ENCODE measurements around the gene TUBGCP3.
"Not testable (repeated sequence)": the region's sequence is repeated elsewhere in the genome, so short reads cannot be mapped to it uniquely, and the experiment has no call there.

The TUBGCP3 gene

GRCh38 chr13:112556600-112556999 is 31.4 kb downstream of the TUBGCP3 start:
- no peaks in the 10 kb centered on the region for H3K9me2 ChIP-seq (replicated peaks; ENCODE audit: insufficient read depth, low read length)
- TF ChIP-seq, protein P1, sequence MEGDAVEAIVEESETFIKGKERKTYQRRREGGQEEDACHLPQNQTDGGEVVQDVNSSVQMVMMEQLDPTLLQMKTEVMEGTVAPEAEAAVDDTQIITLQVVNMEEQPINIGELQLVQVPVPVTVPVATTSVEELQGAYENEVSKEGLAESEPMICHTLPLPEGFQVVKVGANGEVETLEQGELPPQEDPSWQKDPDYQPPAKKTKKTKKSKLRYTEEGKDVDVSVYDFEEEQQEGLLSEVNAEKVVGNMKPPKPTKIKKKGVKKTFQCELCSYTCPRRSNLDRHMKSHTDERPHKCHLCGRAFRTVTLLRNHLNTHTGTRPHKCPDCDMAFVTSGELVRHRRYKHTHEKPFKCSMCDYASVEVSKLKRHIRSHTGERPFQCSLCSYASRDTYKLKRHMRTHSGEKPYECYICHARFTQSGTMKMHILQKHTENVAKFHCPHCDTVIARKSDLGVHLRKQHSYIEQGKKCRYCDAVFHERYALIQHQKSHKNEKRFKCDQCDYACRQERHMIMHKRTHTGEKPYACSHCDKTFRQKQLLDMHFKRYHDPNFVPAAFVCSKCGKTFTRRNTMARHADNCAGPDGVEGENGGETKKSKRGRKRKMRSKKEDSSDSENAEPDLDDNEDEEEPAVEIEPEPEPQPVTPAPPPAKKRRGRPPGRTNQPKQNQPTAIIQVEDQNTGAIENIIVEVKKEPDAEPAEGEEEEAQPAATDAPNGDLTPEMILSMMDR (IDR thresholded peaks at IDR 0.05; ENCODE audit: insufficient read depth, low read length, poor library complexity, severe bottlenecking), result no peak
- no peak for TF ChIP-seq EZH2phosphoT487 (conservative IDR thresholded peaks at IDR 0.05; ENCODE audit: low read length)
- H3K79me2 ChIP-seq (ENCODE audit: insufficient read depth, low read length), result peaks cover 21% of the 10 kb centered on the region
- H3F3A ChIP-seq (ENCODE audit: insufficient read depth), result no peaks in the 10 kb centered on the region
- no peak overlapping the region for H2AFZ ChIP-seq (ENCODE audit: low read depth, low read length, severe bottlenecking)
- H4K20me1 ChIP-seq (ENCODE audit: low read depth, low read length), result no peaks in the 10 kb centered on the region
- H3K27ac ChIP-seq (ENCODE audit: low read depth, low read length), result no peak overlapping the region
- H3K4me2 ChIP-seq (ENCODE audit: low read depth, low read length, poor library complexity, severe bottlenecking), result no peak overlapping the region
- peaks cover 51% of the 10 kb centered on the region; the same call in 1 of the 2 replicates for H3K36me3 ChIP-seq (ENCODE audit: low read length)
- no peak overlapping the region for H3K9ac ChIP-seq (ENCODE audit: low read length)
- no peaks in the 10 kb centered on the region for H3K9me3 ChIP-seq (ENCODE audit: insufficient read depth, low read length)
- no peak overlapping the region for H3K4me3 ChIP-seq (ENCODE audit: insufficient read depth, low read length, poor library complexity, severe bottlenecking)
- no peaks in the 10 kb centered on the region for H3K27me3 ChIP-seq (ENCODE audit: low read length)

GRCh38 chr13:112554214-112554850 is 33.6 kb downstream of the TUBGCP3 start:
- Histone ChIP-seq H3K36me3 (ENCODE audit: low read length) (peaks cover 60% of the 10 kb centered on the region), H3K79me2 (ENCODE audit: insufficient read depth, low read length) (0 out of 2 replicates have a peak, but pooled peaks cover 6% of the 10 kb centered on the region), H4K20me1 (ENCODE audit: low read depth, low read length) (no peaks in the 10 kb centered on the region), H3K27ac (ENCODE audit: low read depth, low read length) (no peak overlapping the region), H3K9me3 (ENCODE audit: insufficient read depth, low read length) (no peaks in the 10 kb centered on the region), H3K9me2 (replicated peaks; ENCODE audit: insufficient read depth, low read length) (no peaks in the 10 kb centered on the region), H3K4me3 (ENCODE audit: insufficient read depth, low read length, poor library complexity, severe bottlenecking) (no peak overlapping the region), H3F3A (ENCODE audit: insufficient read depth) (no peaks in the 10 kb centered on the region), H3K9ac (ENCODE audit: low read length) (no peak overlapping the region), H3K4me2 (ENCODE audit: low read depth, low read length, poor library complexity, severe bottlenecking) (no peak overlapping the region), H2AFZ (ENCODE audit: low read depth, low read length, severe bottlenecking) (no peak overlapping the region), H3K27me3 (ENCODE audit: low read length) (no peaks in the 10 kb centered on the region)
- no peak for TF ChIP-seq EZH2phosphoT487 (conservative IDR thresholded peaks at IDR 0.05; ENCODE audit: low read length)
- TF ChIP-seq, protein P1 (IDR thresholded peaks at IDR 0.05; ENCODE audit: insufficient read depth, low read length, poor library complexity, severe bottlenecking), result no peak

DNA sequence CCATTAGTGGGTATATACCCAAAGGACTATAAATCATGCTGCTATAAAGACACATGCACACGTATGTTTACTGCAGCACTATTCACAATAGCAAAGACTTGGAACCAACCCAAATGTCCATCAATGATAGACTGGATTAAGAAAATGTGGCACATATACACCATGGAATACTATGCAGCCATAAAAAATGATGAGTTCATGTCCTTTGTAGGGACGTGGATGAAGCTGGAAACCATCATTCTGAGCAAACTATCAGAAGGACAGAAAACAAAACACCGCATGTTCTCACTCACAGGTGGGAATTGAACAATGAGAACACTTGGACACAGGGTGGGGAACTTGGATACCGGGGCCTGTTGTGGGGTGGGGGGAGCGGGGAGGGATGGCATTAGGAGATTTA is 39.0 kb downstream of the TUBGCP3 start:
- not testable (repeated sequence) for H2AFZ ChIP-seq (ENCODE audit: low read depth, low read length, severe bottlenecking); H3K4me2 ChIP-seq (ENCODE audit: low read depth, low read length, poor library complexity, severe bottlenecking); H3K9me3 ChIP-seq (ENCODE audit: insufficient read depth, low read length); H3K4me3 ChIP-seq (ENCODE audit: insufficient read depth, low read length, poor library complexity, severe bottlenecking); H3K27me3 ChIP-seq (ENCODE audit: low read length); H3K9ac ChIP-seq (ENCODE audit: low read length); H4K20me1 ChIP-seq (ENCODE audit: low read depth, low read length); H3F3A ChIP-seq (ENCODE audit: insufficient read depth); H3K79me2 ChIP-seq (ENCODE audit: insufficient read depth, low read length); H3K27ac ChIP-seq (ENCODE audit: low read depth, low read length); H3K9me2 ChIP-seq (replicated peaks; ENCODE audit: insufficient read depth, low read length)
- H3K36me3 ChIP-seq (ENCODE audit: low read length), result peaks cover 43% of the 10 kb centered on the region

- Histone ChIP-seq H3K27ac (ENCODE audit: low read depth, low read length) (no peak overlapping the region), H3K4me3 (ENCODE audit: insufficient read depth, low read length, poor library complexity, severe bottlenecking) (no peak overlapping the region), H2AFZ (ENCODE audit: low read depth, low read length, severe bottlenecking) (no peak overlapping the region), H3K4me2 (ENCODE audit: low read depth, low read length, poor library complexity, severe bottlenecking) (no peak overlapping the region), H3K9me3 (ENCODE audit: insufficient read depth, low read length) (no peaks in the 10 kb centered on the region), H3K9ac (ENCODE audit: low read length) (no peak overlapping the region), H3F3A (ENCODE audit: insufficient read depth) (no peaks in the 10 kb centered on the region; the same call in 1 of the 2 replicates), H3K79me2 (ENCODE audit: insufficient read depth, low read length) (no peaks in the 10 kb centered on the region), H4K20me1 (ENCODE audit: low read depth, low read length) (peaks cover 3% of the 10 kb centered on the region; the same call in 1 of the 2 replicates), H3K9me2 (replicated peaks; ENCODE audit: insufficient read depth, low read length) (no peaks in the 10 kb centered on the region), H3K36me3 (ENCODE audit: low read length) (peaks cover 38% of the 10 kb centered on the region), H3K27me3 (ENCODE audit: low read length) (no peaks in the 10 kb centered on the region)
- TF ChIP-seq EZH2phosphoT487 (conservative IDR thresholded peaks at IDR 0.05; ENCODE audit: low read length), result no peak
- TF ChIP-seq, protein P1 (IDR thresholded peaks at IDR 0.05; ENCODE audit: insufficient read depth, low read length, poor library complexity, severe bottlenecking), result no peak
Measured at GRCh38 chr13:112545856-112546255, 42.1 kb downstream of the TUBGCP3 start.

Measured in SU-DHL-6 (cell line).